Measurements from ENCODE around the gene PCBD2.

The PCBD2 gene

GRCh38 chr5:134920848-134921575 lies 16.1 kb downstream of the PCBD2 start:
- ATAC-seq (no peak), DNase-seq (no peak)
- peaks cover 21% of the 10 kb centered on the region for H3K36me3 Mint-ChIP-seq (ENCODE audit: low read depth)
- no peaks in the 10 kb centered on the region for H3K27me3 Mint-ChIP-seq
- H3K4me1 Mint-ChIP-seq = peaks cover 25% of the 10 kb centered on the region
- no peak overlapping the region for H3K4me3 Mint-ChIP-seq
- peak overlapping the region; percentile 76 for H3K27ac Mint-ChIP-seq
- H3K9me3 Mint-ChIP-seq = no peaks in the 10 kb centered on the region

GRCh38 chr5:134932508-134932907 lies 27.6 kb downstream of the PCBD2 start:
- Mint-ChIP-seq H3K9me3 (no peaks in the 10 kb centered on the region), H3K36me3 (ENCODE audit: low read depth) (peaks cover 10% of the 10 kb centered on the region), H3K4me1 (no peaks in the 10 kb centered on the region), H3K27me3 (no peaks in the 10 kb centered on the region), H3K27ac (no peak overlapping the region), H3K4me3 (no peak overlapping the region)
- DNase-seq (no peak), ATAC-seq (no peak)

- Mint-ChIP-seq H3K9me3 (no peaks in the 10 kb centered on the region), H3K4me1 (no peaks in the 10 kb centered on the region), H3K27ac (no peak overlapping the region), H3K27me3 (no peaks in the 10 kb centered on the region), H3K36me3 (ENCODE audit: low read depth) (peaks cover 8% of the 10 kb centered on the region), H3K4me3 (no peak overlapping the region)
- ATAC-seq (no peak), DNase-seq (no peak)
Measured at GRCh38 chr5:134934202-134934601, 29.3 kb downstream of the PCBD2 start.

- Mint-ChIP-seq H3K4me1 (no peaks in the 10 kb centered on the region), H3K36me3 (ENCODE audit: low read depth) (peaks cover 12% of the 10 kb centered on the region), H3K4me3 (no peak overlapping the region), H3K27ac (no peak overlapping the region), H3K9me3 (no peaks in the 10 kb centered on the region), H3K27me3 (no peaks in the 10 kb centered on the region)
- DNase-seq = no peak
- ATAC-seq = no peak
Measured at GRCh38 chr5:134935711-134936602, 31.0 kb downstream of the PCBD2 start.

- no peaks in the 10 kb centered on the region for H3K27me3 Mint-ChIP-seq
- H3K27ac Mint-ChIP-seq = no peak overlapping the region
Measured at GRCh38 chr5:134937526-134937925, 32.6 kb downstream of the PCBD2 start.

GRCh38 chr5:134938030-134938429 lies 33.1 kb downstream of the PCBD2 start:
- DNase-seq (no peak), ATAC-seq (no peak)
- no peak overlapping the region for H3K27ac Mint-ChIP-seq
- H3K27me3 Mint-ChIP-seq = no peaks in the 10 kb centered on the region
- no peaks in the 10 kb centered on the region for H3K4me1 Mint-ChIP-seq
- no peak overlapping the region for H3K4me3 Mint-ChIP-seq
- peaks cover 11% of the 10 kb centered on the region for H3K36me3 Mint-ChIP-seq (ENCODE audit: low read depth)
- no peaks in the 10 kb centered on the region for H3K9me3 Mint-ChIP-seq

More at GRCh38 chr5:134937526-134937925, 32.6 kb downstream of the PCBD2 start:
- no peak for ATAC-seq
- no peaks in the 10 kb centered on the region for H3K4me1 Mint-ChIP-seq
- H3K4me3 Mint-ChIP-seq = no peak overlapping the region
- H3K9me3 Mint-ChIP-seq = no peaks in the 10 kb centered on the region
- DNase-seq = no peak
- peaks cover 13% of the 10 kb centered on the region for H3K36me3 Mint-ChIP-seq (ENCODE audit: low read depth)

GRCh38 chr5:134939500-134939899 lies 34.6 kb downstream of the PCBD2 start:
- H3K4me3 Mint-ChIP-seq = no peak overlapping the region
- no peaks in the 10 kb centered on the region for H3K4me1 Mint-ChIP-seq
- DNase-seq (no peak), ATAC-seq (no peak)
- no peak overlapping the region for H3K27ac Mint-ChIP-seq
- H3K27me3 Mint-ChIP-seq = no peaks in the 10 kb centered on the region
- no peaks in the 10 kb centered on the region for H3K9me3 Mint-ChIP-seq
- peaks cover 11% of the 10 kb centered on the region for H3K36me3 Mint-ChIP-seq (ENCODE audit: low read depth)

GRCh38 chr5:134943547-134943946 lies 38.6 kb downstream of the PCBD2 start:
- H3K36me3 Mint-ChIP-seq (ENCODE audit: low read depth) = peaks cover 8% of the 10 kb centered on the region
- no peak overlapping the region for H3K27ac Mint-ChIP-seq
- H3K4me3 Mint-ChIP-seq = no peak overlapping the region
- H3K4me1 Mint-ChIP-seq = no peaks in the 10 kb centered on the region
- H3K9me3 Mint-ChIP-seq = no peaks in the 10 kb centered on the region
- H3K27me3 Mint-ChIP-seq = no peaks in the 10 kb centered on the region
- ATAC-seq (no peak), DNase-seq (no peak)

GRCh38 chr5:134944630-134945029 lies 39.7 kb downstream of the PCBD2 start:
- ATAC-seq (no peak), DNase-seq (no peak)
- Mint-ChIP-seq H3K27me3 (no peaks in the 10 kb centered on the region), H3K4me3 (no peak overlapping the region), H3K4me1 (no peaks in the 10 kb centered on the region), H3K27ac (no peak overlapping the region), H3K9me3 (no peaks in the 10 kb centered on the region), H3K36me3 (ENCODE audit: low read depth) (peaks cover 8% of the 10 kb centered on the region)

- no peak overlapping the region for H3K4me3 Mint-ChIP-seq
- DNase-seq (no peak), ATAC-seq (no peak)
- H3K9me3 Mint-ChIP-seq = no peaks in the 10 kb centered on the region
- H3K27me3 Mint-ChIP-seq = no peaks in the 10 kb centered on the region
- no peaks in the 10 kb centered on the region for H3K4me1 Mint-ChIP-seq
- no peak overlapping the region for H3K27ac Mint-ChIP-seq
- peaks cover 8% of the 10 kb centered on the region for H3K36me3 Mint-ChIP-seq (ENCODE audit: low read depth)
Measured at GRCh38 chr5:134945041-134945440, 40.1 kb downstream of the PCBD2 start.

GRCh38 chr5:134948911-134949310 lies 44.0 kb downstream of the PCBD2 start:
- Mint-ChIP-seq H3K9me3 (no peaks in the 10 kb centered on the region), H3K27me3 (no peaks in the 10 kb centered on the region), H3K36me3 (ENCODE audit: low read depth) (peaks cover 1% of the 10 kb centered on the region), H3K4me3 (no peak overlapping the region), H3K27ac (no peak overlapping the region), H3K4me1 (no peaks in the 10 kb centered on the region)
- no peak for DNase-seq
- ATAC-seq = no peak

- no peak for ATAC-seq
- Mint-ChIP-seq H3K9me3 (peaks cover 3% of the 10 kb centered on the region), H3K4me1 (no peaks in the 10 kb centered on the region), H3K27ac (no peak overlapping the region), H3K36me3 (ENCODE audit: low read depth) (peaks cover 3% of the 10 kb centered on the region), H3K27me3 (no peaks in the 10 kb centered on the region), H3K4me3 (no peak overlapping the region)
- DNase-seq = no peak
Measured at GRCh38 chr5:134949316-134949715, 44.4 kb downstream of the PCBD2 start.

- H3K9me3 Mint-ChIP-seq = peaks cover 8% of the 10 kb centered on the region
- no peak overlapping the region for H3K4me3 Mint-ChIP-seq
Measured at GRCh38 chr5:134957920-134958608, 53.1 kb downstream of the PCBD2 start.

GRCh38 chr5:134958755-134959154 lies 53.8 kb downstream of the PCBD2 start:
- H3K9me3 Mint-ChIP-seq = peaks cover 8% of the 10 kb centered on the region
- no peak overlapping the region for H3K4me3 Mint-ChIP-seq
- H3K27ac Mint-ChIP-seq = no peak overlapping the region
- DNase-seq (no peak), ATAC-seq (no peak)
- H3K4me1 Mint-ChIP-seq = peaks cover 8% of the 10 kb centered on the region
- no peaks in the 10 kb centered on the region for H3K27me3 Mint-ChIP-seq
- H3K36me3 Mint-ChIP-seq (ENCODE audit: low read depth) = peaks cover 12% of the 10 kb centered on the region

More at GRCh38 chr5:134957920-134958608, 53.1 kb downstream of the PCBD2 start:
- ATAC-seq (no peak), DNase-seq (no peak)
- Mint-ChIP-seq H3K27me3 (no peaks in the 10 kb centered on the region), H3K36me3 (ENCODE audit: low read depth) (peaks cover 12% of the 10 kb centered on the region), H3K4me1 (peaks cover 5% of the 10 kb centered on the region), H3K27ac (no peak overlapping the region)
